Esophagus squamous epithelium (tissue), 4 donors: ENCODE measurements around the gene EHBP1.

Source experiments
- POLR2A ChIP-seq, 4 donors: fragments of 450-650 bp; IDR thresholded peaks; one replicate each; pipeline ENCODE4 v1.6.1; 2017; ENCODE audit warnings: antibody characterized with exemption in 4 of 4, mild to moderate bottlenecking in 4 of 4, moderate library complexity in 3 of 4
- TF ChIP-seq, protein P1 (sequence below), 6 experiments: fragments of 450-650 bp in 4 of 6; fragments of 200-600 bp in 2 of 6; sonication (generic) in 2 of 6; IDR thresholded peaks; one replicate each; pipeline ENCODE4 v1.5.1; 2016 to 2019; ENCODE audit warnings: antibody characterized with exemption in 6 of 6, mild to moderate bottlenecking in 4 of 6, moderate library complexity in 4 of 6

GRCh38 chr2:62811972-62812371, 106.5 kb downstream of the EHBP1 start:
- TF ChIP-seq, protein P1, sequence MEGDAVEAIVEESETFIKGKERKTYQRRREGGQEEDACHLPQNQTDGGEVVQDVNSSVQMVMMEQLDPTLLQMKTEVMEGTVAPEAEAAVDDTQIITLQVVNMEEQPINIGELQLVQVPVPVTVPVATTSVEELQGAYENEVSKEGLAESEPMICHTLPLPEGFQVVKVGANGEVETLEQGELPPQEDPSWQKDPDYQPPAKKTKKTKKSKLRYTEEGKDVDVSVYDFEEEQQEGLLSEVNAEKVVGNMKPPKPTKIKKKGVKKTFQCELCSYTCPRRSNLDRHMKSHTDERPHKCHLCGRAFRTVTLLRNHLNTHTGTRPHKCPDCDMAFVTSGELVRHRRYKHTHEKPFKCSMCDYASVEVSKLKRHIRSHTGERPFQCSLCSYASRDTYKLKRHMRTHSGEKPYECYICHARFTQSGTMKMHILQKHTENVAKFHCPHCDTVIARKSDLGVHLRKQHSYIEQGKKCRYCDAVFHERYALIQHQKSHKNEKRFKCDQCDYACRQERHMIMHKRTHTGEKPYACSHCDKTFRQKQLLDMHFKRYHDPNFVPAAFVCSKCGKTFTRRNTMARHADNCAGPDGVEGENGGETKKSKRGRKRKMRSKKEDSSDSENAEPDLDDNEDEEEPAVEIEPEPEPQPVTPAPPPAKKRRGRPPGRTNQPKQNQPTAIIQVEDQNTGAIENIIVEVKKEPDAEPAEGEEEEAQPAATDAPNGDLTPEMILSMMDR (IDR thresholded peaks at IDR 0.05), result no peak
- no peak for TF ChIP-seq POLR2A (IDR thresholded peaks at IDR 0.05)
